Activated T-cell treated with anti-CD3 and anti-CD28 coated beads, Interleukin-2, amount 50 U/mL, for 72 hours (primary cell): ENCODE results near the gene KLF3. TPM values are rescaled to one million over a fixed set of nuclear protein-coding genes. Genes with fewer than 3 reads are reported as not detected.

Experiments
- ATAC-seq, 2 donors: fragments of 150-1000 bp; cut with Tn5 transposase; replicated peaks in 1 of 2; 2 replicates each; pipeline ENCODE4 v1.10.0; 2021; ENCODE audit warnings: moderate library complexity in 2 of 2, mild to moderate bottlenecking in 1 of 2
- DNase-seq, 2 donors: peaks; one replicate each; pipeline ENCODE4 v3.0.0; 2021 to 2022; ENCODE audit warnings: mixed read lengths in 1 of 2
- H3K27ac Mint-ChIP-seq: one replicate; pipeline ENCODE4 v1.8.0; 2022; ENCODE audit warnings: mild to moderate bottlenecking, moderate library complexity, mixed read lengths
- H3K27me3 Mint-ChIP-seq: one replicate; pipeline ENCODE4 v1.8.0; 2022; ENCODE audit warnings: low read depth, mixed read lengths
- H3K36me3 Mint-ChIP-seq, 2 donors: one replicate each; pipeline ENCODE4 v1.8.0; 2022; ENCODE audit warnings: mixed read lengths in 2 of 2, mild to moderate bottlenecking in 1 of 2; ENCODE audit not compliant: insufficient read depth in 2 of 2
- H3K4me1 Mint-ChIP-seq: one replicate; pipeline ENCODE4 v1.8.0; 2022; ENCODE audit warnings: low read depth, mixed read lengths
- H3K4me3 Mint-ChIP-seq, 2 donors: one replicate each; pipeline ENCODE4 v1.8.0; 2022; ENCODE audit warnings: mild to moderate bottlenecking in 2 of 2, mixed read lengths in 2 of 2, moderate library complexity in 2 of 2
- H3K9me3 Mint-ChIP-seq, 2 donors: one replicate each; pipeline ENCODE4 v1.8.0; 2022; ENCODE audit warnings: mixed read lengths in 2 of 2
- total RNA-seq, 2 donors: library from RNA; stranded (reverse); gene quantifications; one replicate each; pipeline ENCODE4 v1.2.3, GENCODE V29; 2022

The KLF3 gene
- total RNA-seq, 2 donors from 2014 or later: 7.4 to 9.6 TPM

- Mint-ChIP-seq H3K9me3 (peaks cover 8 to 12% of the 10 kb centered on the region in 2 donors), H3K27ac (peak overlapping the region; percentile 60), H3K27me3 (peaks cover 5% of the 10 kb centered on the region), H3K4me3 (peak overlapping the region in 1 of 2 donors; percentile 37), H3K4me1 (peaks cover 13% of the 10 kb centered on the region), H3K36me3 (peaks cover 4 to 16% of the 10 kb centered on the region in 2 donors)
- peak; percentile 81 to 88 for DNase-seq
- peak; percentile 85 to 88 for ATAC-seq
These were observed 67.0 kb downstream of the KLF3 start for GRCh38 chr4:38730830-38731646.

- no peak overlapping the region for H3K4me3 Mint-ChIP-seq
- H3K4me1 Mint-ChIP-seq: peaks cover 13% of the 10 kb centered on the region
- DNase-seq (no peak), ATAC-seq (no peak)
- H3K27me3 Mint-ChIP-seq: peaks cover 5% of the 10 kb centered on the region
- no peak overlapping the region for H3K27ac Mint-ChIP-seq
- peaks cover 8 to 12% of the 10 kb centered on the region in 2 donors for H3K9me3 Mint-ChIP-seq
- H3K36me3 Mint-ChIP-seq: peaks cover 4 to 16% of the 10 kb centered on the region in 2 donors
These were observed 69.7 kb downstream of the KLF3 start for GRCh38 chr4:38733663-38734062.

- ATAC-seq: no peak
- peaks cover 13% of the 10 kb centered on the region for H3K4me1 Mint-ChIP-seq
- H3K36me3 Mint-ChIP-seq: peaks cover 4 to 16% of the 10 kb centered on the region in 2 donors
- H3K9me3 Mint-ChIP-seq: peaks cover 8 to 12% of the 10 kb centered on the region in 2 donors
- H3K27ac Mint-ChIP-seq: no peak overlapping the region
- peaks cover 5% of the 10 kb centered on the region for H3K27me3 Mint-ChIP-seq
- DNase-seq: no peak
- no peak overlapping the region for H3K4me3 Mint-ChIP-seq
These were observed 70.4 kb downstream of the KLF3 start for GRCh38 chr4:38734446-38734845.

- peaks cover 8 to 12% of the 10 kb centered on the region in 2 donors for H3K9me3 Mint-ChIP-seq
- DNase-seq: no peak
- H3K4me1 Mint-ChIP-seq: peaks cover 13% of the 10 kb centered on the region
- no peak overlapping the region for H3K27ac Mint-ChIP-seq
- peaks cover 4 to 16% of the 10 kb centered on the region in 2 donors for H3K36me3 Mint-ChIP-seq
- peaks cover 5% of the 10 kb centered on the region for H3K27me3 Mint-ChIP-seq
- ATAC-seq: no peak
- no peak overlapping the region for H3K4me3 Mint-ChIP-seq
These were observed 70.9 kb downstream of the KLF3 start for GRCh38 chr4:38734911-38735310.

GRCh38 chr4:38735870-38736269 is 71.9 kb downstream of the KLF3 start:
- ATAC-seq: no peak
- peaks cover 8 to 12% of the 10 kb centered on the region in 2 donors for H3K9me3 Mint-ChIP-seq
- no peaks in the 10 kb centered on the region for H3K27me3 Mint-ChIP-seq
- H3K4me3 Mint-ChIP-seq: no peak overlapping the region
- H3K27ac Mint-ChIP-seq: no peak overlapping the region
- no peak for DNase-seq
- peaks cover 4 to 16% of the 10 kb centered on the region in 2 donors for H3K36me3 Mint-ChIP-seq
- peaks cover 5% of the 10 kb centered on the region for H3K4me1 Mint-ChIP-seq

- Mint-ChIP-seq H3K4me3 (no peak overlapping the region), H3K27ac (no peak overlapping the region), H3K27me3 (peaks cover 5% of the 10 kb centered on the region), H3K9me3 (no peaks in the 10 kb centered on the region), H3K4me1 (peaks cover 7% of the 10 kb centered on the region), H3K36me3 (peaks cover 0 to 3% of the 10 kb centered on the region in 2 donors)
- no peak for ATAC-seq
- DNase-seq: no peak
These were observed 75.2 kb downstream of the KLF3 start for GRCh38 chr4:38738940-38739803.

GRCh38 chr4:38740303-38740702 is 76.3 kb downstream of the KLF3 start:
- DNase-seq (no peak), ATAC-seq (no peak)
- H3K4me1 Mint-ChIP-seq: peaks cover 7% of the 10 kb centered on the region
- peaks cover 5% of the 10 kb centered on the region for H3K27me3 Mint-ChIP-seq
- H3K4me3 Mint-ChIP-seq: no peak overlapping the region
- peak overlapping the region; percentile 71 for H3K27ac Mint-ChIP-seq
- no peaks in the 10 kb centered on the region for H3K36me3 Mint-ChIP-seq
- no peaks in the 10 kb centered on the region for H3K9me3 Mint-ChIP-seq

- Mint-ChIP-seq H3K4me3 (no peak overlapping the region), H3K36me3 (peaks cover 13 to 14% of the 10 kb centered on the region in 2 donors), H3K27me3 (peaks cover 5% of the 10 kb centered on the region), H3K27ac (no peak overlapping the region), H3K9me3 (peaks cover 11% of the 10 kb centered on the region in 2 donors), H3K4me1 (peaks cover 7% of the 10 kb centered on the region)
- DNase-seq (no peak), ATAC-seq (no peak)
These were observed 79.9 kb downstream of the KLF3 start for GRCh38 chr4:38743866-38744265.

- DNase-seq (no peak), ATAC-seq (no peak)
- Mint-ChIP-seq H3K27ac (no peak overlapping the region), H3K27me3 (peaks cover 5% of the 10 kb centered on the region), H3K4me3 (no peak overlapping the region), H3K36me3 (peaks cover 13 to 14% of the 10 kb centered on the region in 2 donors), H3K4me1 (peaks cover 7% of the 10 kb centered on the region), H3K9me3 (peaks cover 11% of the 10 kb centered on the region in 2 donors)
These were observed 81.9 kb downstream of the KLF3 start for GRCh38 chr4:38745881-38746280.

GRCh38 chr4:38747629-38748028 is 83.6 kb downstream of the KLF3 start:
- H3K27me3 Mint-ChIP-seq: no peaks in the 10 kb centered on the region
- ATAC-seq: no peak

GRCh38 chr4:38749336-38749735 is 85.3 kb downstream of the KLF3 start:
- H3K4me1 Mint-ChIP-seq: no peaks in the 10 kb centered on the region
- peaks cover 11% of the 10 kb centered on the region in 2 donors for H3K9me3 Mint-ChIP-seq
- ATAC-seq (no peak), DNase-seq (no peak)
- H3K27me3 Mint-ChIP-seq: no peaks in the 10 kb centered on the region
- H3K4me3 Mint-ChIP-seq: no peak overlapping the region
- peaks cover 13 to 14% of the 10 kb centered on the region in 2 donors for H3K36me3 Mint-ChIP-seq
- H3K27ac Mint-ChIP-seq: no peak overlapping the region

More at GRCh38 chr4:38747629-38748028, 83.6 kb downstream of the KLF3 start:
- no peak overlapping the region for H3K27ac Mint-ChIP-seq
- peaks cover 7% of the 10 kb centered on the region for H3K4me1 Mint-ChIP-seq
- H3K4me3 Mint-ChIP-seq: no peak overlapping the region
- peaks cover 11% of the 10 kb centered on the region in 2 donors for H3K9me3 Mint-ChIP-seq
- H3K36me3 Mint-ChIP-seq: peaks cover 13 to 14% of the 10 kb centered on the region in 2 donors
- DNase-seq: no peak
